RWPE2 (cell line): ENCODE measurements around the gene DLX4.

Experiments
- ATAC-seq: fragments of 200-7000 bp; cut with Tn5 transposase; 3 replicates; pipeline ENCODE4 v1.9.1; 2021; ENCODE audit warnings: low read depth
- DNase-seq: peaks from one replicate; pipeline ENCODE4 v3.0.0-alpha.2; 2020; ENCODE audit warnings: low spot score
- H3K27ac ChIP-seq: fragments of 450-650 bp; 2 replicates; pipeline ENCODE4 v1.5.1; 2017; ENCODE audit warnings: mild to moderate bottlenecking; ENCODE audit not compliant: poor library complexity, severe bottlenecking
- H3K27me3 ChIP-seq: fragments of 250-450 bp; sonication (Bioruptor Pico); 2 replicates; pipeline ENCODE4 v1.5.1; 2021; ENCODE audit warnings: mild to moderate bottlenecking, moderate library complexity; ENCODE audit not compliant: insufficient read depth, poor library complexity, severe bottlenecking
- H3K36me3 ChIP-seq: fragments of 250-450 bp; sonication (Bioruptor Pico); 2 replicates; pipeline ENCODE4 v1.5.1; 2020; ENCODE audit warnings: low read depth, mild to moderate bottlenecking, moderate library complexity
- H3K4me1 ChIP-seq: fragments of 250-450 bp; sonication (Bioruptor Pico); 2 replicates; pipeline ENCODE4 v1.5.1; 2021; ENCODE audit warnings: mild to moderate bottlenecking, moderate library complexity; ENCODE audit not compliant: insufficient read depth, poor library complexity, severe bottlenecking
- H3K4me3 ChIP-seq: fragments of 250-450 bp; sonication (Bioruptor Pico); 2 replicates; pipeline ENCODE4 v1.5.1; 2021; ENCODE audit warnings: mild to moderate bottlenecking, moderate library complexity; ENCODE audit not compliant: severe bottlenecking
- H3K9me3 ChIP-seq: fragments of 250-450 bp; sonication (Bioruptor Pico); 2 replicates; pipeline ENCODE4 v1.5.1; 2021; ENCODE audit warnings: mild to moderate bottlenecking, moderate library complexity; ENCODE audit not compliant: severe bottlenecking
- TF ChIP-seq, protein P1 (sequence below): fragments of 450-650 bp; IDR thresholded peaks from one replicate; pipeline ENCODE4 v1.5.1; 2017; ENCODE audit warnings: mild to moderate bottlenecking, moderate library complexity; ENCODE audit not compliant: poor library complexity, severe bottlenecking

The DLX4 gene

DNA sequence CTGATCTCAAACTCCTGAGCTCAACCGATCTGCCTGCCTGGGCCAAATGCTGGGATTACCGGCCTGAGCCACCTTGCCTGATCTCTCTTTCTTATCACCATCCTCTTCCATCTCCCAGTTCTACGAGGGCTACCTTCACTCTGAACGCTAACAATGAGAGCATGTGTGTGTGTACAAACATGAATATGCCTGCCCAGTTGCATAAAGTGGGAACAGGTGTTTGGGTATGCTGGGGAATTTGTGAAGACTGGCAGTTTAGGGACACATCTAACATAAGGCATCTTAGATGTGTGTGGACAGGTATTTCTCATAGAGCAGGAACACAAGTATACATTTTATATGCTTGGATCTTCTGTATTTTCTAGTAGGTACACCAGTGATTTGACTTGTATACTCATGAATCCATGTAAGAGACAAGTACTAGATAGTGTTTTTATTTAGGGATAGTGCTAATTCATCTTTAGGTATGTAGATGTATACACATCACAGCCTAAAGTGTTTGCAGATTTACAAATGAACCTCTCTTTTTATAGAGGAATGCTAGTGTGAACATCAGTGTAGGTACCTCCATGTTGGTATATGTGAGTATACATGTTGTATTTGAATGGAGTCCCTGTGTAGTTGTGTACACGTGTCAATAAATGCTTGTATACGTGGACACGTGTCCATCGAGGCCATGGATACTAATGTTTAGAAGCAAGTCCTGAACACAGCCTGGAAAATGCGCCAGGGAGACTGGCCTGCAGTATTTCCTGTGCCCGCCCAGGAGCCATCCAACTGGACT is 1.2 kb upstream of the DLX4 start:
- peak overlapping the region; percentile 36 for H3K4me3 ChIP-seq
- H3K27me3 ChIP-seq: peaks cover 87% of the 10 kb centered on the region
- no peaks in the 10 kb centered on the region for H3K36me3 ChIP-seq
- DNase-seq (no peak), ATAC-seq (no peak)
- no peaks in the 10 kb centered on the region for H3K4me1 ChIP-seq
- no peaks in the 10 kb centered on the region for H3K9me3 ChIP-seq
- TF ChIP-seq, protein P1, sequence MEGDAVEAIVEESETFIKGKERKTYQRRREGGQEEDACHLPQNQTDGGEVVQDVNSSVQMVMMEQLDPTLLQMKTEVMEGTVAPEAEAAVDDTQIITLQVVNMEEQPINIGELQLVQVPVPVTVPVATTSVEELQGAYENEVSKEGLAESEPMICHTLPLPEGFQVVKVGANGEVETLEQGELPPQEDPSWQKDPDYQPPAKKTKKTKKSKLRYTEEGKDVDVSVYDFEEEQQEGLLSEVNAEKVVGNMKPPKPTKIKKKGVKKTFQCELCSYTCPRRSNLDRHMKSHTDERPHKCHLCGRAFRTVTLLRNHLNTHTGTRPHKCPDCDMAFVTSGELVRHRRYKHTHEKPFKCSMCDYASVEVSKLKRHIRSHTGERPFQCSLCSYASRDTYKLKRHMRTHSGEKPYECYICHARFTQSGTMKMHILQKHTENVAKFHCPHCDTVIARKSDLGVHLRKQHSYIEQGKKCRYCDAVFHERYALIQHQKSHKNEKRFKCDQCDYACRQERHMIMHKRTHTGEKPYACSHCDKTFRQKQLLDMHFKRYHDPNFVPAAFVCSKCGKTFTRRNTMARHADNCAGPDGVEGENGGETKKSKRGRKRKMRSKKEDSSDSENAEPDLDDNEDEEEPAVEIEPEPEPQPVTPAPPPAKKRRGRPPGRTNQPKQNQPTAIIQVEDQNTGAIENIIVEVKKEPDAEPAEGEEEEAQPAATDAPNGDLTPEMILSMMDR: no peak
- no peak overlapping the region for H3K27ac ChIP-seq

DNA sequence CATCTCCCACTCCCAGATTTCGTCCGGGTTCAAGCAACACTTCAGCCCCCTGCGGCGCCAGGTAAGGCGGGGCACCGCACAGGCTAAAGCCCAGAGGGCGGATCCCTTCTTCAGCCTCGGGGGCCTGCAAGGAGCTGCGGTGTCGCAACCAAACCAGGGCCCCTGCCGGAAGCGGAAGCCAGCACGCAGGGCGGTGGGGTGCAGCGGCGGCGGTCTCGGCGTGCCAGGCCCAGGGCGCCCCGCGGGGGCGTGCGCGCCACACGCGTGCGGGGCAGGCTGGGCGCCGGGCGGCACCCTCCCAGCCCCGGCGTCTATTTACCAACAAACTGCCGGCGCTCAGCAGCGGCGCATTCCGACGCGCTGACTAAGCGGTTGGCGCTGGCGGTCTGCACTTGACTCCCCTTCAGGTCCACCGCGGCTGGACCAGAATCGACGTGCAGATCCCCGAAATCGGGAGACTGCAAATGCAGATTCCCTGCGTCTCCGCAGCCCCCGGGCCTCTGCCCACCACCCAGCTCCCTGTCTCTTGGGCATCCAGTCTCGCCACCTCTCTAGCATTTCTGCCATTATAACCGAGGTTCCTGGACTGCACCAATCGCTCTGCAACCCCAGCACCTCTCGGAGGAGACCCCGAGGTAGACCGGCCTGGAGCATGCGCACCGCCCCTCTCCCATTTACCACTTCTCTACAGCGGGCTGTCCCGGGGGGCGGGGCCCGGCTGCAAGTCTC is 421 bp upstream of the DLX4 start:
- Histone ChIP-seq H3K27ac (no peak overlapping the region), H3K4me3 (peak overlapping the region; percentile 36), H3K27me3 (peaks cover 82% of the 10 kb centered on the region), H3K36me3 (no peaks in the 10 kb centered on the region), H3K4me1 (no peaks in the 10 kb centered on the region), H3K9me3 (no peaks in the 10 kb centered on the region)
- ATAC-seq (peak; percentile 69), DNase-seq (peak; percentile 78)
- TF ChIP-seq, protein P1: peak; percentile 18

DNA sequence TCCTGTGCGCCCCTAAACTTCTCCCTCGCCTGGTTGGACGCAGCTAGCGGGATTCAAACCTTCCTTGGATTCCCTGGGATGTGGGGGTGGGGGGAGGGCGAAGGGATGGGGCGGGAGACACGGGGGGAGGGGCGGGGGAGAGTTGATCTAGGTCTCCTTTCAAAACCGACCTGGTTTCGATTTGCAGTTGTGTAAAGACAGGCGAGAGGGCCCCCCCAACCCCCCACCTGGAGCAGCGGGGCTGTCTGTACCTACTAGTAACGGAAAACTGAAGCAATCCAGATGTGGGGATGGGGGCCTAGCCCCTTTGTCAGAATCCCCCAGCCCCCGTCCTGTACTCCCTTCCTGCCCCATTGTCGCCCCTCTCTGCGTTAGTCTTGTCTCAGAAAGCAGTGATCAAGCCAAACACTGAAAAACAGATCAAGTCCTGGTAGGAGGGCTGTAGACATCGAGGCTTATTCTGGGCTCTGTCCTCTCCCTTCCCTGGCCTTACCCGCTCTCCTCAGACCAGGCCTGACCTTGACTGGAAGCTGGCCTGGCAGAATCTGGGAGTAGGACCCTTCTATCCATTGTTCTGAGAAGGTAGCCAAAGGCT is 902 bp downstream of the DLX4 start:
- Histone ChIP-seq H3K27me3 (peaks cover 73% of the 10 kb centered on the region), H3K27ac (no peak overlapping the region), H3K9me3 (no peaks in the 10 kb centered on the region), H3K4me3 (no peak overlapping the region), H3K36me3 (no peaks in the 10 kb centered on the region), H3K4me1 (no peaks in the 10 kb centered on the region)
- no peak for DNase-seq
- TF ChIP-seq, protein P1: no peak
- no peak for ATAC-seq

DNA sequence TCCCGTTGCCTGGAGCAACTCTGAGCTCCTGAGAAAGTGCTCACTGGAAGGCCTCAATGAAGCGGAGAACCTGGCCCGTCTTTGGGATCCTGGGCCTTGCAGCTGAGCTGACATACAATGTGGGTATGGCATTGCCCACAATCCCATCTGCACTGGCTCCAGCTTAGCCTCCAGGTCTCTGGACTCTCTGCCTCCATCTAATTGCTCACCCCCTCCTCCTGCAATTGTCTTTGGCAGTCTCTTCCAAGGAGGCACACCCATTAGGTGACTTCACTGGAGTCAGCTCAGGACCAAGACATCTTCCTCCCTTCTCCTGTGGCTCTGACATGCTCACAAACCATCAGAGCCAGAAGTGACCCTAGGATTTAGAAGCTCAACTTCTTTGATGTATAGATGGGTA is 1.5 kb downstream of the DLX4 start:
- Histone ChIP-seq H3K4me3 (no peak overlapping the region), H3K4me1 (no peaks in the 10 kb centered on the region), H3K36me3 (no peaks in the 10 kb centered on the region), H3K27me3 (peaks cover 67% of the 10 kb centered on the region), H3K27ac (no peak overlapping the region), H3K9me3 (no peaks in the 10 kb centered on the region)
- DNase-seq: no peak
- TF ChIP-seq, protein P1: no peak
- ATAC-seq: no peak
